Suprapubic skin (tissue), 4 donors: ENCODE data around the gene TEX264. TPM values are rescaled to one million over a fixed set of nuclear protein-coding genes. Genes with fewer than 3 reads are reported as not detected.

ENCODE experiments used
- DNase-seq, 2 donors: peaks; one replicate each; pipeline ENCODE4 v3.0.0-alpha.2; 2019; ENCODE audit warnings: low spot score in 2 of 2
- H3K27ac ChIP-seq: fragments of 200-600 bp; sonication (generic); one replicate; pipeline ENCODE4 v1.5.1; 2019
- H3K27me3 ChIP-seq: fragments of 200-600 bp; sonication (generic); one replicate; pipeline ENCODE4 v1.5.1; 2019
- H3K36me3 ChIP-seq: fragments of 200-600 bp; sonication (generic); one replicate; pipeline ENCODE4 v1.5.1; 2019
- H3K4me1 ChIP-seq: fragments of 200-600 bp; sonication (generic); one replicate; pipeline ENCODE4 v1.5.1; 2019
- H3K4me3 ChIP-seq: fragments of 200-600 bp; sonication (generic); one replicate; pipeline ENCODE4 v1.5.1; 2019; ENCODE audit warnings: mild to moderate bottlenecking
- H3K9me3 ChIP-seq: fragments of 200-600 bp; sonication (generic); one replicate; pipeline ENCODE4 v1.5.1; 2019
- EP300 ChIP-seq: sonication (generic); formaldehyde crosslinking; IDR thresholded peaks from one replicate; pipeline ENCODE4 v1.6.1; 2017; ENCODE audit warnings: antibody characterized with exemption
- POLR2A ChIP-seq, 2 donors: fragments of 450-650 bp; IDR thresholded peaks; one replicate each; pipeline ENCODE4 v1.6.1; 2017; ENCODE audit warnings: antibody characterized with exemption in 2 of 2, mild to moderate bottlenecking in 2 of 2, moderate library complexity in 2 of 2
- POLR2AphosphoS5 ChIP-seq, 3 donors: sonication (generic); formaldehyde crosslinking; IDR thresholded peaks; one replicate each; pipeline ENCODE4 v1.6.1; 2017; ENCODE audit warnings: antibody characterized with exemption in 3 of 3
- WGBS: methylation state at CpG from one replicate; pipeline ENCODE4 v1.1.5; 2018; 5-methylcytosine and 5-hydroxymethylcytosine counted together
- total RNA-seq, 4 donors: library from RNA; depleted of rRNA; stranded (reverse); fragments of >200 nt; gene quantifications; one replicate each; pipeline ENCODE4 v1.1.0, GENCODE V29; 2016
- TF ChIP-seq, protein P1 (sequence below), 2 donors: fragments of 200-600 bp in 1 of 2; fragments of 450-650 bp in 1 of 2; sonication (generic) in 1 of 2; IDR thresholded peaks; one replicate each; pipeline ENCODE4 v1.5.1; 2016 to 2019; ENCODE audit warnings: antibody characterized with exemption in 2 of 2, mild to moderate bottlenecking in 1 of 2, moderate library complexity in 1 of 2

The TEX264 gene
- total RNA-seq, 4 donors from 2014 or later: 52.3 to 137 (median 129) TPM

DNA sequence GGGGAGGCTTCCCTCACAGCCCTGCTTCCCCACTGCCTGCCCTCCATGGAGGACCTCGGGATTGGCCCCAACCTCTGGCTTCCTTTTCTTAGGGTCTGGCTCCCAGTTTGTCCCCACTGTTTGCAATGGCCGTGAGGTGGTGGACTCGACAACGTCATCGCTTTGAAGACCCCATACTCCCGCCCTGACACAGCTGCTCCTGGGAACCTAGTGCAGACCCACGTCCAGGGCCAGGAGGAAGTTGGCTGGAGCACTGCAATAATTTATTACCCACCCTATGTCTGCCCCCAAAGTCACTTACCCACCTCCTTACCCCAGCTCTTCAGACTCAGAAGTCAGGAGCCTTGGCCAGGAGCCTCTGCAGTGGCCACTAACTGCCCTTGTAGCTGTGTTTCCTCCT is 46.9 kb downstream of the TEX264 start:
- TF ChIP-seq, protein P1, sequence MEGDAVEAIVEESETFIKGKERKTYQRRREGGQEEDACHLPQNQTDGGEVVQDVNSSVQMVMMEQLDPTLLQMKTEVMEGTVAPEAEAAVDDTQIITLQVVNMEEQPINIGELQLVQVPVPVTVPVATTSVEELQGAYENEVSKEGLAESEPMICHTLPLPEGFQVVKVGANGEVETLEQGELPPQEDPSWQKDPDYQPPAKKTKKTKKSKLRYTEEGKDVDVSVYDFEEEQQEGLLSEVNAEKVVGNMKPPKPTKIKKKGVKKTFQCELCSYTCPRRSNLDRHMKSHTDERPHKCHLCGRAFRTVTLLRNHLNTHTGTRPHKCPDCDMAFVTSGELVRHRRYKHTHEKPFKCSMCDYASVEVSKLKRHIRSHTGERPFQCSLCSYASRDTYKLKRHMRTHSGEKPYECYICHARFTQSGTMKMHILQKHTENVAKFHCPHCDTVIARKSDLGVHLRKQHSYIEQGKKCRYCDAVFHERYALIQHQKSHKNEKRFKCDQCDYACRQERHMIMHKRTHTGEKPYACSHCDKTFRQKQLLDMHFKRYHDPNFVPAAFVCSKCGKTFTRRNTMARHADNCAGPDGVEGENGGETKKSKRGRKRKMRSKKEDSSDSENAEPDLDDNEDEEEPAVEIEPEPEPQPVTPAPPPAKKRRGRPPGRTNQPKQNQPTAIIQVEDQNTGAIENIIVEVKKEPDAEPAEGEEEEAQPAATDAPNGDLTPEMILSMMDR (IDR thresholded peaks at IDR 0.05): no peak
- TF ChIP-seq EP300: no peak
- TF ChIP-seq POLR2AphosphoS5 (IDR thresholded peaks at IDR 0.05): no peak
- TF ChIP-seq POLR2A (IDR thresholded peaks at IDR 0.05): no peak
- no peaks in the 10 kb centered on the region for H3K4me1 ChIP-seq
- no peaks in the 10 kb centered on the region for H3K27me3 ChIP-seq
- H3K9me3 ChIP-seq: no peaks in the 10 kb centered on the region
- DNase-seq: no peak
- WGBS: 79% methylated on average over 7 of the region's 7 CpGs
- no peak overlapping the region for H3K27ac ChIP-seq
- H3K36me3 ChIP-seq: no peaks in the 10 kb centered on the region
- no peak overlapping the region for H3K4me3 ChIP-seq

DNA sequence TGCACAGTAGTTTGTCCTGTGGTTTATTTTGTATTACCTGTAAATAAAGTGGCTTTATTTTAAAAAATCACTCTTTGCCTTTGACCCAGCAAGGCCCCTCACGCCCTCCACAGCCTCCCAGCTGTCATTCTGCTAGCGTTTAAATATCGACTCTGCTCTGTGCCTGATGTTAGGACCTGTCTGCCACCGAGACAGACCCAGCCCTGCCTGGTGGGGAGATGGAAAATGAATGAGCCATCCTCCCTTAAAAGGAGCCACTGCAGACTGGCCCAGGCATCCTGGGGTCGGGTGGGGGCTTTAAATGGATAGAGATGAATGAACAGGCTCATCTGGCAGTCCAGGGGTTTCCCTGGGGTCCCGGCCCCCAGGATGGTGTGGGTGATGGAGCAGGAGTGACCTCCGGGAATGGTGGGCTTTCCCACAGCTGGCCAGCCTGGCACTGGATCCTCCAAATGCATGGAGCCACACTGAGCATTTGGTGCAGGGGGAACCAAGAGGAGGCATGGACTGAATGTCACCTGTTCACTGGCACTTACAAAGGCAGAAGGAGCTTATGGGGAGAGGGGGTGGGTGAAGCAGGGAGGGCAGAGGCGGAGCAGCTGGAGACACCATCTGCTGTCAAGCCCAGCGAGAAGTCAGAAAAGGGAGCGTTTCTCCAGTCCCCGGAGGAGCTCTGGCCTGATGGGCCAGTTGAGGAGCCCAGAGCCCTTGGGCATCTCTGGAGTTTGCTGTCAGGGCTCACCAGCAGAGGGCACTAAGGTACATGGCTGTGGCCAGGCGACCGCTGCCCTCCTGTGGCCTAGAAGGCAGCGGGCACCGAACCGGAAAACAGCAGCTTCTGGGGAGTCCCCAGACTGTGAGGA is 47.7 kb downstream of the TEX264 start:
- Histone ChIP-seq H3K27ac (no peak overlapping the region), H3K4me3 (no peak overlapping the region), H3K9me3 (no peaks in the 10 kb centered on the region), H3K4me1 (no peaks in the 10 kb centered on the region), H3K27me3 (no peaks in the 10 kb centered on the region), H3K36me3 (no peaks in the 10 kb centered on the region)
- TF ChIP-seq EP300: no peak
- TF ChIP-seq, protein P1 (IDR thresholded peaks at IDR 0.05): peak in 1 of 2 donors; percentile 39
- WGBS: 39% methylated on average over 14 of the region's 16 CpGs
- DNase-seq: peak in 1 of 2 donors; percentile 65

DNA sequence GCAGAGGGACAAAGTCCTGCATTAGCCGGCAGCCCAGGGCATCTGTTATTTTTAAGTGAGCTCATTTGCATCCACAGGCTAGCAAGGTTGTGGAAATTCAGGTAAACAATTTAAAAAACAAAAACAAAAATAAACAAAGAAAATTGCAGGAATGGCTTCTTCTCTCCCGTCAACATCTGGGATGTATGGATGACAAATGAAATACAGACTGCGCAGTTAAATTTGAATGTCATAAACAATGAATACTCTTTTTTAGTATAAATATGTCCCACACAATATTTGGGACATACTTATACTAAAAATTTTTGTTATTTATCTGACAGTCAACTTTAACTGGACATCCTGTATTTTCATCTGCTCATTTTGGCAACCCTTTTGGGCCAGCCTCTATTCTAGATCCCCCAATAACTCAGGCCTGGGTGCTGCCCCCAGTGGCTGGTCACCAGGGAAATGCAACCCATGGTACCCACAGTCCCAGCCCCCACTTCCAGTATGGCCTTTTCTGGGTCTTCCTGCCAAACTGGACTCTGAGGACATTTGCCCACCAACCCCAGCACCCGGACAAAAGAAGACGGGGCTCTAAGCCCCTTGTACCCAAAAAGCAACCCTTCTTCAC is 48.5 kb downstream of the TEX264 start:
- WGBS: 79% methylated on average over 5 of the region's 5 CpGs
- no peaks in the 10 kb centered on the region for H3K36me3 ChIP-seq
- no peaks in the 10 kb centered on the region for H3K9me3 ChIP-seq
- DNase-seq: no peak
- no peaks in the 10 kb centered on the region for H3K4me1 ChIP-seq
- no peaks in the 10 kb centered on the region for H3K27me3 ChIP-seq
- no peak overlapping the region for H3K4me3 ChIP-seq
- H3K27ac ChIP-seq: no peak overlapping the region
- TF ChIP-seq POLR2AphosphoS5 (IDR thresholded peaks at IDR 0.05) (no peak), EP300 (no peak), POLR2A (IDR thresholded peaks at IDR 0.05) (no peak)
- TF ChIP-seq, protein P1 (IDR thresholded peaks at IDR 0.05): no peak

DNA sequence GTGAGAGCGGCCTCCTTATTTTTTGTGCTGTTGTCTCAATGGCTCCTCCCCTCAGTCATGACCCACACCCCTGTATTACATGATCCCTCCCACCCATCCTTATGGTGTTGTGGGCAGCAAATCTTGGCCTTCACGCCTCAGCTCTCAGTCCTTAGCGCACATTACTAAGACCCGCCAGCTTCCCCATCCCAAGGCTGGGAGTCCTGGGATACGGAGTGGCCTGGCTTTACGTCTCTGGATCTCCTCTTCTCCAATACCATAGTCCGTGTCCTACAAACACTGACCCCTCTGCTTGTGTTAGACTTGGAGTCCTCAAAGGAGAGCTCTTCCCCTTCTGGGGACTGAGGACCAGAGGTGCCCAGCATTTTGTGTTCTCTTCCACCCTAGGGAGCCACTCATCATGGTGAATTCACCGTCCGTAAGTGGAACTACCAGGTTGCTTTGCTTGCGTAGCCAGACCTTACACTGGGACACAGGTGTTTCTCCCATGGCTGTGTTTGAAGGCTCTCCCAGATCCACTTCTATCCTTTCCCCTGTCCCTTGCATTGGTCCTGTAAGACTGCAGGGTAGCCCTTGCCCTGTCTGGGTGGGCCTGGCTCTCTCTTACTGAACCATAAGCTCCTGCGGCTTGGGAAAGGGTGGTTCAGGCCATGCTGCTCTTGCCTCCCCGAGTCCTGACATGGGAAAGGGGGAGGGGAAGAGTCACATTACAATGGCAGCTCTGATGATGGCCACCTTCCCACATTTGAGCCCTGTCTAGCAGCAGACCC is 49.4 kb downstream of the TEX264 start:
- TF ChIP-seq POLR2A (IDR thresholded peaks at IDR 0.05) (no peak), EP300 (no peak), POLR2AphosphoS5 (IDR thresholded peaks at IDR 0.05) (no peak)
- TF ChIP-seq, protein P1 (IDR thresholded peaks at IDR 0.05): no peak
- Histone ChIP-seq H3K4me3 (no peak overlapping the region), H3K9me3 (no peaks in the 10 kb centered on the region), H3K36me3 (no peaks in the 10 kb centered on the region), H3K27me3 (no peaks in the 10 kb centered on the region), H3K4me1 (no peaks in the 10 kb centered on the region), H3K27ac (no peak overlapping the region)
- WGBS: 87% methylated on average over 12 of the region's 12 CpGs
- DNase-seq: no peak
